DMS 273 treated with DMSO at 0.1 percent for 48 hours (cell line): Measurements from ENCODE around the gene PHYKPL.
A peak's percentile ranks its signal among the peaks of the same experiment; 100 is the strongest.

Source experiments
- DNase-seq: peaks from one replicate; lab custom pipeline; 2025; lab: John Stamatoyannopoulos, UW

Gene PHYKPL

DNA sequence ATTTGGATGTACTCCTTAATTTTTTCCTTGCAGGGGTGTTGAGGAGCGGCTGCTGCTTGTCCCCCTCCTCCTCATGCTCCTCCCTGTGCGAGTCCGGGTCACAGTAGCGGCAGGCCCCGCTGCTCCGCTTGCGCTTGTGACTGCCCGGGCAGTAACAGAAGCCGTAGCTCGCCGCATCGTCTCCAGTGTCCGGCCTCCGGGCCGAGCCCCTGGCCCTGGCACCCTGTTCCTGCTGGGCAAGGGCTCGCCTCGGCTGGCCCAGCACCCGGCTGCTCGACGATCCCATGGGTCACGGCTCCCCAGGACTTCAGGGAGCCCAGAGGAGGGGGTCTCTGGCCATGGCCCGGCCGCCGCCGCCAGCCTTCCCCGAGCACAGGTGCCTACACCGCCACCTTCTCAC, 45.6 kb downstream of the PHYKPL start, which contains the start of gene GMCL2:
TSS of gene GMCL2 (minus strand) at position 358 of the 400 bp plus-strand sequence. CDS start at position 286, 72 bp downstream.
- DNase-seq = no peak

DNA sequence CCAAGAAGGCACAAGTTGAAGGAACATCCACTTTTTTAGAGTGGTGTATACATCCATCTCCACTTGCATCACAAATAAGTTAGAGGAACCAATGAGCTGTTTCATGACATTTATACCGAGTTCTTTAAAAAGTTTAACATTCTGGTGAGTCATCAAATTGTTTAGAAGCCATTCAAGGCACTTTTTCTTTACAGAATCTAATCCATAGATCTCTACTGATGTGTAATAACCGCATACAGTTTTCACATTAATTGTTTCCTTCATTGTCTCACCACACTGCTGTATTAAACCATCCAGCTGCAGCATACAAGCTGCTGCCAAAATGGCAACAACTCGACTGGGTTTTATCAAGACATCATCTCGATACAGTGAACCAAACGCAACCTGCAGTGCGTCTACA, 46.2 kb downstream of the PHYKPL start:
- no peak for DNase-seq

DNA sequence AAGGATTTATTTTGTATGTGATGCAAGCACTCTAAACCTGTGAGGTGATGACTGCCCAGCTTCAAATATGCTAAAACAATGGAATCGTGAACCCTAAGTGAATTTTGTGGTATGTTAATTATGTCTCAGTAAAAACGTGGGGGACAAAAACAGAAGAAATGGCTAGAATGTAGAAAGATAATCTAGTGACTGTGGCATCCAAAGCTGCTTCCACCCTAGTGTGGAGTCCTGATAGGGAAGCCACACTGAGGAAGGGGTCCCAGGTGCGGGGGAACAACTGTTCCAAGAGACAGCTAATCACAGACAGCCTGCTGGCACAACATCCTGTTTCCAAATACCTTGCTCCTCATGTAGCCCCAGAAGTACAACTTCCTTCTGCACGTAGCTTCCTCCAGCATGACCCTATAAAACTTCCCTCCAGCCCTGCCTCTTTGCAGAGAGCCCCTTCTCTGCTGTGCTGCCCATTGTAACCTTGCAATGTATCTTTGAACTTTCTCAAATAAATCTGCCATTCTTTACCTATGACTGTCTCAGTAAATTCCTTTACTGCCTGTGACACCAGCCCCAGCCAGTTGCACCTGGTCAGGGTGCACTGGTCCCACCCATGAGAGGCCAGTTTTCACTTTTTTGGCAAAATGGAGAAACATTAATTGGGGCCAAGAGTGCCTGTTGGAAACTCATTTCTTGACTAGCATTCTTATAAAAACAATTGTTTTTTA, 50.3 kb downstream of the PHYKPL start:
- no peak for DNase-seq

DNA sequence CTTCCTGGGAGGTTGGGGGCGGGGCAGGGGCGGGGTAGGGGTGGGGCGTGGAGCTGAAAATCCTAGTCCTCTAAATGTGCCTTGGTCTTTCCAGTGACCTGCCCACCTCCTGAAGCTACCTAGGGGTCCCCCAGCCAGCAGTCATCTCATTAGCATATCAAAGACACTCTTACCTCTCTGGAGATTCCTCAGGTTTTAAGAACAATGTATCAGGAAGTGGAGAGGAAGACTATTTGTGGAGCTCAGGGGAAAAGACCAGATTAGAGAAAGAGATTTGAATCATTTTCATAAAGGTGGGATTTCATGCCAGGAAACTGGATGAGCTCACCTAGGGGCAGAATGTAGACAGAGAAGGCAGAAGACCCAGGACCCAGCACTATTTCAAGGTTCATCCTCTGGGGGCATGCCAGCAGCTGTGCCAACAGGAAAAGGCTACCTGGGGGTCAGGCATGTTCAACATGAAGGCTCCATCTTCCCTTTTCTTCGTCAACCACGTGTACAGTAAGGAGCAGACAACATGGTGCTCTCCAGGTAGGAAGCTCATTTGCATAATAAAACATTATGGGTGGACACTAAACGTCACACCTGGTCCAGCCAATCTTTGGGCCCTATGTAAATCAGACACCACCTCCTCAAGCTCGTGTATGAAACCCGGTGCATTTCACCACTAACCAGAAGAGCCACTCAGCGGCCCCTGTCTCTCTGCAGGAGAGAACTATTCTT, 52.3 kb downstream of the PHYKPL start:
- DNase-seq = no peak

DNA sequence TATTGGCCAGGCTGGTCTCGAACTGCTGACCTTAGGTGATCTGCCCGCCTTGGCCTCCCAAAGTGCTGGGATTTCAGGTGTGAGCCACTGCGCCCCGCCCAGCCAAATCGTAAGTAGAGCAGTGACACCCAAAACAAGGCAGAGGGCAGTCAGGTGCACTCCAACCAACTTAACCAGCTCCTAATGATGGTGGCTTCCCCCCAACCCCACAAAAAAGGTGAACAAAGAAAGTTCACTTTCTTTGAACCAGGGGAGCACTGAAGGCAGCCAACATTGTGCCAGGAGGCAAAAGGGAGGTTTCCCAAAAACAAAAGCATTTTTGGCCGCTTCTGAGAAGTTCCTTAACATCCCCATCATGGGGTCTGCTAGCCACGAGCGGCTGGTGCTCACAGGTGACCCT, 55.0 kb downstream of the PHYKPL start:
- DNase-seq = no peak

DNA sequence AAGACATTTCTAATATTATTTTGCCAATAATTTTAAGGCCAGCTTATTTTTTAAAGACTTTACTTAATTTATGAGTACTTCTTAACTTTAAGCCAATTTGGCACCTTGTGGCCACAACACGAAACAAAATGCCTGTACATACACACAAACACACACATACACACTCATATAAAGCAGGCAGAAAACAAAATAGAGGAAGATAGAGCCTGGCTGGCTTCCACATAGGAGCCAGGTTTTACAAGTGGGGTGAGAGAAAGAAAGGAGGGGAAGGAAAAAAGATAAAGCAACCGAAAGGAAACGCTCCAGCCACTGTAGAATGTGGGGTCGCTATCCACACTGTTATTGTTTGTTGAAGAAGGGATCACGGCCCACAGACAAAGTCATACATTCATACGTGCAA, 55.8 kb downstream of the PHYKPL start:
- no peak for DNase-seq

DNA sequence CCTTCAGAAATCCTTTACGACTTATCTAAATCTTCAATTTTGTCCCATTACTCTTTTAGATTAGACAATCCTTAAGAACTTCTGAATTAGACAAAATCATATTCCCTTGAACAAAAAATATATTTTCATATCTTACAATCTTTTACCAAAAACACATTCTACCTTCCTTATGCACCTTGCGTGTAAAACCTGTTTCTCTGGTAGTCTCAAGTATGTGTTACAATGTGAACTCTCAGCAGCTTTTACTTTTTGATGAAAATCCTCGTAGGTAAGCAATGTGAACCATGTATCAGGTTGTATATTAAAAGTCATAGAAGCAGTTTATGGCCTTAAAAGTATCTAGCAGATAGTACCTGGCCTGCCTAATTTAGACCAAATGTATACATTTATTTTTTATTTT, 58.1 kb downstream of the PHYKPL start:
- no peak for DNase-seq

DNA sequence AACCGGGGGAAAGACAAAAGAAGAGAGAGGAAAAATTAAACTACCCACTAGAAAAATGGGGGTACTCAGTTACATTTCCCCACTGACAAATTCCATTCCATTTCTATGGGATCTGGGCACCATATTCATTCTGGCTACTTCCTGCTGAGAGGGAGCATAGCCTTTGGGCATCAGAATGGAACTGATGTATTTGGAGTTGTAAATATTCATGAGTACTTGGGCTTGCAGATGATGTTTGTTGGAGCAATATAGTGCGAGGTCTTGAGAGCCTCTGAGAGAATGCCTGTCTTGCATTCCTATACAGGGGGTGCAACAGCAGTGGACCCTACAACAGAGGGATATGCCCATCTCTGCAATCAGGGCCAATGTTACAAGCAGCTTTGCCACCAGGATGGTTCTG, 62.1 kb downstream of the PHYKPL start:
- no peak for DNase-seq

DNA sequence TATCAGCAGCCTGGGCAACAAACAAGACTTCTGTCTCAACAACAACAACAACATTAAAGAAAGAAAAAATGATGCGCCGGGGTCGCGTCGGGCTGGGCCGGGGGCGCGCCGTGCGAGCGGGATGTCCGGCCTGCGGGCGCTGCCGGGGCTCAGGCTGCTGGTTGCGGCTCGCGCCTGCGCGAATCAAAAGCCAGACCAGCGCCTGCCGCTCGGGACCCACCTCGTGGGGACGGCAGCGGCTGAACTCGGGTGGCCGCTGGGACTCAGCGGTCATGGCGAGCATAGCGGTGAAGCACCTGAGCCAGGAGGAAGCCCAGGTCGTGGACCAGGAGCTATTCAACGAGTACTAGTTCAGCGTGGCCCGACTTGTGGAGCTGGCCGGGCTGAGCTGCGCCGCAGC, 67.0 kb downstream of the PHYKPL start:
- DNase-seq = no peak

DNA sequence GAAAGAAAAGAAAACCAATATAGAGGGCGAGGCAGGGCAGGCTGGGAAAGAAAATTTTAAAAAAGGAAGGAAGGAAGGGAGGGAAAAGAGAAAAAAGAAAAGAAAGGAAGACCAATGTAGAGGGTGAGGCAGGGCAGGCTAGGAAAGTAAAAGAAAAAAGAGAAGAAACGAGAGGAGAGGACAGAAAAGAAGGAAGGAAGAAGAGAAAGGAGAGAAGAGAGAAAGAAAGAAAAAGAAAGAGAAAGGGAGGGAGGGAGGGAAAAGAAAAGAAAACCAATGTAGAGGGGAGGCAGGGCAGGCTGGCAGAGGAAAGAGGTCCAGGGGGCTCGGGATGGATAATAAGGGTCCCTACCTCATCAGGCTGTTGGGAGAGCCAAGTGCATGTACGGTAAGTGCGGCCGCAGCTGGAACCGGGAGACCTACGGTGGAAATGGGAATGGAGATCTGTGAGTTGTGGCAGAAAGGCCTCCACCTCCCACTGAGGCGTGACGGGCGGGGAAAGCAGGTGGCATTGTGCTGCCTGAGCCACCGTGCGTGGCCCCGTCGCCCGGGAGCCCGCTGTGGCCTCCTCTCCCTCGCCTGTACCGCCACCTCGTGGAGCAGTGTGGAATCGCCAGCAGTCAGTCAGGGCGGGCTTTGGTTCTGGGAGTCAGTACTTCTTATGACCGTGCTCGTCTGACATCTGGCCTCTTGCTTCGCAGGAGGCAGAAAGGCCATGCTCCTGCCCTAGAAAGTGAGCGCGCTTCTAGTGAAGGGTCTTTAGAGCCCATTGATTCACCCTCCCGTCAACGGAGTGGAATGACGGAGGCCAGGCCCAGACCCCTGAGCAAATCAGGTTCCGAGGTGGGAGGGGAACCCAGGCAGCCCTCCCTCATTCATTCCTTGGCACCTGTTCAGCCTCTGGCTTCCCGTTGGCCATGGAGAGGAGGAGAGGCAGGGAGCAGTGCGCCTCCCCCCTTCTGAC, 68.5 kb downstream of the PHYKPL start:
- peak; percentile 75 for DNase-seq

DNA sequence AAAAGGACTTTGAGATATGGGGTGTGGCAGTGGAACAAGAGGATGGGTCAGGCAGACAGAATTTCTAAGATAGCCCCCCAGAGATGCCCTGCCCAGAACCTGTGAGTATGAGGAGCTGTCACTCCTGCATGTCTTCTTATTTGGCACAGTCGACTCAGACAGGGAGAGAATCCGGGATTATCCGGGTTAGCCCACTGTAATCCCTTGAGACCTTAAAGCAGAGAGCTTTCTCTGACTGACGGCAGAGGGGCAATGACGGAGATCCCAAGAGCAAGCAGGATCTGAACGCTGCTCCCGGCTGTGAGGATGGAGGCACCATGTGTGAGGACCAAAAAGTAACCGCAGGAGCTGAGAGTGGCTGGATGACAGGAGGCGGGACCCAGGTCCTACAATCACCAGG, 70.1 kb downstream of the PHYKPL start:
- no peak for DNase-seq

DNA sequence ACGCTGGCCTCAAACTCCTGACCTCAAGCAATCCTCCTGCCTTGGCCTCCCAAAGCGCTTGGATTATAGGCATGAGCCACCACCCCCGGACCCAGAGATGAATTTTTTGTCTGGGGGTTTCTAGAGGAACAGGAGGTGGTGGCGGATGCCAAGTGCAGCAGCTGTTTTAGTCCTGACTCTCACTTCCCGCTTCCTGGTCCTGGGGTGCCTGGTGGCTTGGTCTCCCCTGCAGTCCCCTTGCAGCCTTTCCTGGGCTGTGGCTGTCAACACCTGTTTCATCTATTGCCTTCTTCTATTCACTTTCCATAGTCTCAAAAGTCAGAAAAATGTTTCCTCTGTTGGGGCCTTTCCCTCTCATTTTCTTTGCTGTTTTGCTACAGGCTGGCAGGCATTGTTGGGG, 72.4 kb downstream of the PHYKPL start:
- DNase-seq = no peak
